Superior temporal gyrus (tissue), 1 donor: ENCODE measurements around the gene MICAL3.

ENCODE experiments used
- DNase-seq: peaks from one replicate; pipeline ENCODE4 v3.0.0-alpha.2; 2016; ENCODE audit errors: extremely low spot score

MICAL3 gene

GRCh38 chr22:17822087-17822486 lies 202.3 kb downstream of the MICAL3 start:
- DNase-seq, result no peak

DNA sequence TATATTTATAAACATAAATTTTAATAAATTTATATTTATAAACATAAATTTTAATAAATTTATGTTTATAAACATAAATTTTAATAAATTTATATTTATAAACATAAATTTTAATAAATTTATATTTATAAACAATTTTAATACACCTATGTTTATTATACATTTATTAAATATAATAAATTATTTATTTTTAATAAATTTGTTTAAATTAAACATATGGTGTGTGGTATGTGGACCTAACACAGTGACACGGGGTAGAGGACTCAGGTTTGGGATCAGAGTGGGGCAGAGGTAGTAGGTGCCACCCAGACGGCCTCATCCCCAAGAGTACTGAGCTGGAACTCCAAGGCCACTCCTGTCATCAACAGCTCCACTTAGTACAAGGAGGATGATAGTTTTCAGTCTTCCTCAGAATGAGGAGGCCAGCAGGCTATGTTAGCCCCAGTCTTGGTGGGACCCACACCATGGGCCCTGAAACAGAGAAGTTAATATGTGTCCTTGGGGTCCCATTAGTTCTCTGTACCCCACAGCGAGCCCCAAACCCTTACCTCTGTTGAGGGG lies 203.4 kb downstream of the MICAL3 start:
- no peak for DNase-seq

DNA sequence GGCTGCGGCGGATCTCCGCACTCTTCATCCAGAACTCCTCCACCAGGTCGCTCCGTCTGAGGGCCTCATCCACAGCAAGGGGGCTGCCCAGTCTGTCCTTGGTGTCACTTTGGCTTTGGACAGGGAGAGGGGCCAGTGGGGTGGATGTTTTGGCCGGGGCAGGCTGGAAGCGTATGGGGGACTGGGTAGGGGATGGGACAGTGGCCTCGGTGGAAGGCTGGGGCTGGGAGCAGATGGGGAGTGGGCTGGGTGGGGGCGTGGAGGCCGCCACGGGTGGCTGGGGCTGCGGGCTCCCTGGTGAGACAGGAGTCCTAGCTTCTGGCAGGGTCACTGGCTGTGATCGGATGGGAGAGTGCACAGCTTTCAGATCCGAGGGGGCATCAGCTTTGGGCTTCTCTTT lies 205.7 kb downstream of the MICAL3 start:
- no peak for DNase-seq

GRCh38 chr22:17818180-17818579 lies 206.2 kb downstream of the MICAL3 start:
- no peak for DNase-seq

- DNase-seq, result no peak
Measured at GRCh38 chr22:17817511-17818065, 206.8 kb downstream of the MICAL3 start.

GRCh38 chr22:17817079-17817478 lies 207.3 kb downstream of the MICAL3 start:
- DNase-seq, result no peak

- DNase-seq, result no peak
Measured at GRCh38 chr22:17816649-17817048, 207.7 kb downstream of the MICAL3 start.

DNA sequence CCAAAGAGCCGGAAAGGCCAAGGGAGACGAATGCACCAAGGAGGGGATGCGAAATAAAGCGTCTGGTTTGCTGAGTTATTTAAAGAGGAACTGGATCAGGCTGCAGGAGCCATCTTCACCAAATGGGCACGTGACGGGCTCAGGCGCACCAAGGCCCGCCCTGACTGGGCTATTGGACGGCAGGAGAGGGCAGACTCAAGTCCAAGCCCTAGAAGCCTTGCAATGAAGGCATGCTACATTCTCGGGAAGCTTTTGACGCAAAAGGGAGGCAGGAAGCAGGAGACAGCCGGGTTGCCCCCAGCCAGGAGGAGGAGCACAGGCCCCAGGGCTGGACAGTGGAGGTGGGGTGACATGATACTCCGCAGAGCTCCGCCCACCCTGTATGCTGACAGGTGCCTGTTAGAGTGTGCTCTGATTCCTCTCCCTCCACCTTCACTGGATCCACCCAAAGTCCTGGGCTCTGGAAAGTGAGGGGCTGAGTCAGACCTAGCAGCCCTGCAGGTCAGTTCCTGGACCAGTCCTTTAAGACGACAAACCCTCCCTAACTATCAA lies 208.6 kb downstream of the MICAL3 start:
- DNase-seq, result no peak

DNA sequence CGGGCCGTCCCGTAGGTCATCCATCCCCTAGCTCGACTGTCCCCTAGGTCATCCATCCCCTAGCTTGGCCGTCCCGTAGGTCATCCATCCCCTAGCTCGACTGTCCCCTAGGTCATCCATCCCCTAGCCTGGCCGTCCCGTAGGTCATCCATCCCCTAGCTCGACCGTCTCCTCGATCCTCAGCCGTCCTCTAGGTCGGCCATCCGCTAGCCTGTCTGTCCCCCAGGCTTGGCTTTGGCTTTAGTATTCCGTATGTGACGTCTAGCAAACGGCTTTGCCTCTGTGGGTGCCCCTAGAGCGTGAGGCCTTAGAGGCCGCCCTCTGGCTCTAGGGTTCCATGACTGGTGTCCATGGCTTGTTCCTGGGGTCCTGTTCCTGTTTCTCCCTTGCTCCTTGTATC lies 209.5 kb downstream of the MICAL3 start:
- DNase-seq, result no peak

DNA sequence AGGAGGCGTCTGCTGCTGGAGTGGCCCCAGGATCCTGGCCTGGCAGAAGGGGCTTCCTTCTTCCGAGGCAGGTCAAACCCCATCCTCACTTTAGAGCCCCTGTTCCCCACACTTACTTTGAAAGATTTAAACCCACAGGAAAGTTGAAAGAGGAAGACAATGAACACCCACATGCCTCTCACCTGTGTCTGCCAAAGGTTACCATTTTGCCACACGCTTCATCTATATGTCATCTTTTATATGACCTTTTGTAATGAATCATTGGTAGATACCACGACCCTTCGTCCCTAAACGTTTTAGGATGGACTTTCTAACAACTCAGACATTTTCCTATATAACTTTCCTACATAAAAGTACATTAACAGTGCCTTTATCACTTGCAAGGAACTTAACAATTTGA lies 210.3 kb downstream of the MICAL3 start:
- no peak for DNase-seq

DNA sequence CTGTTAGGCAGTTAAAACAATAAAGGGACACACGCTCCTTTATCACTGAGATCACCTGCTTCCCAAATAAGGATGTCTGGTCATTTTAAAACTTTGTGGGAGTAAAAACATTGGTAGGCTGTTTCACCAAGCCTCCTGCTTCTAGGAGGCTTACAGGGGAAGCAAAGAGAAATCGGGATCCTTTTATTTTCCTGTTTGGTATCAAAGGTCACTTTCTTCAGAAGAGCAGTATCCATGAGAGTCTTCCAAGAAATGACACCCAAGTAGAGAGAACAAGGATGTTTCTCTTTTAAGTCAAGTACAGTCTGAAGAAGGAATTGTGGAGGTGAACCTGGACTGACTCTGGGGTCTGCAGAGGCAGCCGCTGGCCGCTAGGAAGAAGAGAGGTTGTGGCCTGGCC lies 213.2 kb downstream of the MICAL3 start:
- no peak for DNase-seq

DNA sequence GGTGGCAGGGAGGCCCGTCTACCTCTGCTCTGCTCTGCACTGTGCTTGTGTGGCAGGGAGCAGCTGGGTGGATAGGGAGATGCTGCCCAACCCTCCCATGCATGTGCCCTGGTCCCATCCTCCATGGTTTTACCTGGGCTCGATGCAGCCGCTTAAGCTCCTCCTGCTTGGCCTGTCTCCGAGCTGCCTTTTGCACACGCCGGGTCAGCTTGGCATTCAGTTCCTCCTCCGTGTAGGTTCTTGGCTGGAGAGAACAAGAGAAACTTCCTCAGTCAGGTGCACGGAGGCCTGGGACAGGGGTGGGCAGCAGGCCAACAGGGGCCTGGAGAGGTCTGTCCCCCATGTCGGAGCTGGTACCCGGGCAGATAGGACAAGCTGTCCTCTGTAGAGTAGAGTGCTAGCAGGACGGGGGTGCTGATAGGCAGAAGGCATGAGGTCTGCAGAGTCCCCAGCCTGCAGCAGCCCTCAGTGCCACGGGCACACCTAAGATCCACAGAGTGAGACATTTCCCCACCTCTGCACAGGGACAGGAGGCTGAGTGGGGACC lies 213.7 kb downstream of the MICAL3 start:
- no peak for DNase-seq

- DNase-seq, result no peak
Measured at GRCh38 chr22:17808693-17809403, 215.5 kb downstream of the MICAL3 start.

DNA sequence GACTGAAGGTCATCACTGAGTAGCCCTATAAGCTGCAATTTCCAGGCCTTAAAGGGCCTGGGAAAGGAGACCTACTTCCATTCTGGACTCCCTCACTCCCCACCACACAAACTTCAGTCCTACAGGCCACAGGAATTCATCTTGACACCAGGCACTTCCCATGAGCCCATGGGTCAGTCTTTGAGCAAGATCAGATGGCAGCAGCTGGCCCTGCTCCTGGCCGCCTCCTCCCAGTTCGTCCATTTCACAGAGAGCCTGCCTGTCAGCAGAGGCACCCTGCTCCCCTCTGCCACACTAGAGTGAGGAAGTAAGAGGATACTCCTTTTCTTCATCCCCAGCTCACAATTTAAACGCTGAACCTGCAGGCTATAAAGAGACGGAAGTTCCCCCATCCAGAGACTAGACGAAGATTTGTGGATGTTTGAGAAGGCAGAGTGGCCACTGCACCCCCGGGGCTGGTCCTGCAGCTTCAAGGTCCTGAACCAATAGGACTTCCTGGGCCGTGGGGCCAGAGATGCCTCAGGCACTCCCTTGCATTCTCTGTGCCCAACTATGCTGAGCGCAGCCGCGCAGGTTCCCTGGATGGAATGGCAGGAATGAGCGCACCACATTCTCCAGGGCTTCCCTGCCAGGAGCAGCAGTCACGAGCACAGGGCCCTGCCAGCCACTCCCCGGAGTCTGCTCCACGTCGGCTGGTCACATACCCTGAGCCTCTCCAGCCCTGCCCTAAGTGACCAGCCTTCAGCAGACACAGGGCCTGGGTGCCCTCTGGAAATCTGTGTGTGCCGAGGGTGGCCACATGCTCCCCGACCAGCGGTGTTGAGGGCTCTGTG lies 216.6 kb downstream of the MICAL3 start:
- no peak for DNase-seq

DNA sequence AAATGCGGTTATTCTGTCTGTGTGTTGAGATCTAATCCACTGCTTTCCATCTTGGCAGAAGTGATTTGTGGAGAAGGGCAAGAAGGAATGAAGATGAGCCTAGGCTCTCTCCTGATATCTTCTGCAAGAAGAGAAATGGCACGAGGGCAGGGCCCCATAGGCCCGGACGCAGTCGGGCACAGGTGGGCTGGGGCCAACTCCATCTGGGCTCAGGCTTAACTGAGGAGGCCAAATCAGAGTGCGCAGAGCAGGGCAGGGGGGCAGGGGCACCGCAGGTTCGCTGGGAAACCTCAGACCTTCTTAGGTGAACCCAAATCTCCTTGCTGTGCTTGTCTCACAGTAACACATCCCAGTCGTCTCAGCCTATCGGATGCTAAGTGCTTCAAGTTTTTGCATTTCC lies 217.3 kb downstream of the MICAL3 start:
- DNase-seq, result no peak

- no peak for DNase-seq
Measured at GRCh38 chr22:17806437-17806836, 217.9 kb downstream of the MICAL3 start.

DNA sequence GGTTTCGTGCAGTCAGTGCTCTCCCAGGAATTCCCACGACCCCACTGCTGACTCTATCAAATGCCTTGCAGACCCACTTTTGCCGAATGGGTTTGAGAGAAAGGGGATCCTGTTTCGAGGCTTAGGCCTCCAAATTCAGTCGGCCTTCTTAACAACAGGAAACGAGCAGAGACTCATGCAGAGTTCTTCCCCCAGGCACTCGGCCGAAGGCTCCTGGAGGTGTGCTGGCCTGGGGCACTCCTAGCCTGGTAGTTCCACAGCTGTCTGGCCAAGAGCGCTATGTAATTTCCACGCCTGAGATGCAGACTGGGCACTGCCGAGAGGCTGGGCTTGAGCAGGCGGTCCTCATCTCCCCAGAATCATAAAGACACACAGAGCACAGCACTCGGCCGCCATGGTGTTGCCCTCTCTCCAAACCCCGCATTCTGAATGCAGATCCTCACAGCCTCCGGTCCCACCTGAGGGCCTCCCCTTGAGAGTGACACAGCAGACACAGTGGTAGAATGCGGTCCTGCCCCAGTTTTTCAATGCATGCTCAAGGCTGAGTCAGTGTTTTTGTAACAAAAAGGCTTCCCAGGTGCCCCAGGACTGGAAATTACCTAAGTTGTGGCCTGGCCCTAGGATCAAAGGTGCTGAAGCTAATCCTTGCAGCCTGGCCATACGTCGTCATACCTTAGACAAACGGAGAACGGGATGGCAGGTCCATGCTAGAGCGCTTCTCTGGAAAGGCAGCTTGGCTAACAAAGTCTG lies 219.9 kb downstream of the MICAL3 start:
- DNase-seq, result no peak

GRCh38 chr22:17803609-17804270 lies 220.6 kb downstream of the MICAL3 start:
- DNase-seq, result no peak

GRCh38 chr22:17802822-17803221 lies 221.5 kb downstream of the MICAL3 start:
- no peak for DNase-seq

DNA sequence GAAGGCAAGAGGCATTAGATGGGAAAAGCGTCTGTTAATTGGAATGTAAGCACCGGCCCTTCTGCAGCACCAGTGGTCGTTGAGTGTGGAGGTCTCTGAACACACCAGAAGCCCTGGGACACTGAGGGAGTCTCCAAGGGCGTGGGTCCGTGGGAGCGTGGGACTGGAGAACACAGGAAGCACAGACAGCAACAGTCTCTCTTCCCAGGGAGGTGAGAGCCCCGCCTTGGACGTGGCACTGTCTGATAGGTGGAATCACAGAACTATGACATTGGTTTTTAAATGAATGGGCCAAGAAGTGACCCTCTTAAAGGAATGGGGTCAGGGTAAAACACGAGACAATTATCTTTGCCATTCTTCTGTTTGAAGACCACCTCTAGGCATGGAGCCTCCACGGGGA lies 221.9 kb downstream of the MICAL3 start:
- DNase-seq, result no peak
